HG03045 (cell line): ENCODE data around the gene ROBO1.
"Not testable (repeated sequence)": the region's sequence is repeated elsewhere in the genome, so short reads cannot be mapped to it uniquely, and the experiment has no call there.

Source experiments
- ATAC-seq: cut with Tn5 transposase; IDR thresholded peaks from one replicate; pipeline ENCODE4 v1.9.1; 2021; ENCODE audit warnings: mild to moderate bottlenecking, moderate library complexity; ENCODE audit not compliant: unreplicated experiment

Gene ROBO1

DNA sequence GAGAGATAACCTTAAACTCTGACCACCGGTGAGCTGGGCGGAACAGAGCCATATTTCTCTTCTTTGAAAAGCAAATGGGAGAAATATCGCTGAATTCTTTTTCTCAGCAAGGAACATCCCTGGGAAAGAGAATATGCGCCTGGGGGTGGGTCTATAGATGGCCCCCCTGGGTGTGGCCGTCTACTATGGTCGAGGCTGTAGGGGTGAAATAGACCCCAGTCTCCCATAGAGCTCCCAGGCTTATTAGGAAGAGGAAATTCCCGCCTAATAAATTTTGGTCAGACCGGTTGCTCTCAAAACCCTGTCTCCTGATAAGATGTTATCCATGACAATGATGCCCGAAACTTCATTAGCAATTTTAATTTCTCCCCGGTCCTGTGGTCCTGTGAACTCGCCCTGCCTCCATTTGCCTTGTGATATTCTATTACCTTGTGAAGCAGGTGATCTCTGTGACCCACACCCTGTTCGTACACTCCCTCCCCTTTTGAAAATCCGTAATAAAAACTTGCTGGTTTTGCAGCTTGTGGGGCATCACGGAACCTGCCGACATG, 441.9 kb downstream of the ROBO1 start:
- ATAC-seq: not testable (repeated sequence)

DNA sequence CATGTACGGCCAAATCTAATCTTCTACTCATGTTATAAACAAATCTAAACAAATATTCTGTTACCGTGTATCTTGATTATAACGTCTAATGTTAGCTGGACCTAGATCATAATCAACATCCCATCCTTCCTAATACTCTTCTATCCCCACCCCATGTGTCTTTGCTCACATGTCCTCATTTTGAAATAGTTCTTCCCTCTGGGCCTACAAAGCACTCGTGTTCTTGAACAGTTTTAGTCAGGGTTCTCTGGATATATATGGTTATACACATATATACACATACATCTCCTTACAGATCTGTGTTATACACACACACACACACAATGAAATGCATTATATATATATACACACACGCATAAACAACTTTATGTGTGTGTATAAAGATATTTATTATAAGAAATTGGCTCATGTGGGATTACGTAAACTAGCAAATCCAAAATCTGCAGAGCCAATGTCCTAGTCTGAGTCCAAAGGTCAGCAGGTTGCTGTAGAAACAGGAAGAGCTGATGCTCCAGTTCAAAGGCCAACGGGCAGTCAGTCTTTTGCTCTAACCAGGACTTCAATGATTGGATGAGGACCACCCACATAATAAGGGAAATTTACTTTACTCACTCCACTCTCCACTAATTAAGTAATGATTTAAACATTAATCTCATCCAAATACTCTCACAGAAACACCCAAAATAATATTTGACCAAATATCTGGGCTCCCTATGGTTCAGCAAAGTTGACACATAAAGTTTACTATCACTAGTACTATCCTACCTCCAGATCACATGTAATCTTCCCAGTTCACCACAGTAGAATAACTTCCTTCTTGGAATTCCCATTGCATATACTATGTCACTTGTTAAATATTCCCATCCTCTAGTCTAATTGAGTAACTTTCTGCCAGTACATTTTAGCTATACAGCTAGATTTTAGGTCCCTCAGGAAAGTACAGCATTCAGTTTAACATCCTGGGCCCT, 450.0 kb downstream of the ROBO1 start:
- no peak for ATAC-seq

DNA sequence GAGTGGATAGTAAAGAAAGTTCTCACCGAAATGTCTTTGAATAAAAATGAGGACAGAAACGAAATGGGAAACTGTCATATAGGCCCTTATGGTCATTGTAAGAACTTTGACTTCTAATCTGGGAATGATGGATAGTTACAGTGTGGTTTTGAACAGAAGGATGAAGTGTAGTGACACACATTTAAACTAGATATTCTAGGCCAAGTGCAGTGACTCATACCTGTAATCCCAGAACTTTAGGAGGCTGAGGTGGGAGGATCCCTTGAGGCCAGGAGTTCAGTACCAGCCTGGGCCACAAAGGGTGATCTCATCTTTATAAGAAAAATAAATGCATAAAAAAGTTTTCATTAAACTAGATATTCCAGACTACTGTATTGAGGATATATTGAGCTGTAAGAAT, 452.8 kb downstream of the ROBO1 start:
- ATAC-seq: no peak

DNA sequence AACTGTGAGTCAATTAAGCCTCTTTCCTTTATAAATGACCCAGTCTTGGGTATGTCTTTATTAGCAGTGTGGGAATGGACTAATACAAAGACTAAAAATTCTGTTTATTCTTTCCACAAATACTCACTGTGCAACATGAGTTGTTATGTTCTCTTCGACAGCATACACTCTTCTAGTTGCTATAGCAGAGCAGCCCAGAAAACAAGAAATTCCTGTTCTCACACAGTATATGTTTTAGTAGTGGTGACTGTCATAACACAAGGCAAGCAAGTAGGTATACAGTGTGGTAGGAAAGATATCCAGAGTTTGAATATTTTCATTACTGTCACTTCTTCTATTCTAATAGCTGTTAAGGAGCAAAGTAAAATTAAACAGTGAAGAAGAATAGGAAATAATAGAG, 453.3 kb downstream of the ROBO1 start:
- no peak for ATAC-seq

DNA sequence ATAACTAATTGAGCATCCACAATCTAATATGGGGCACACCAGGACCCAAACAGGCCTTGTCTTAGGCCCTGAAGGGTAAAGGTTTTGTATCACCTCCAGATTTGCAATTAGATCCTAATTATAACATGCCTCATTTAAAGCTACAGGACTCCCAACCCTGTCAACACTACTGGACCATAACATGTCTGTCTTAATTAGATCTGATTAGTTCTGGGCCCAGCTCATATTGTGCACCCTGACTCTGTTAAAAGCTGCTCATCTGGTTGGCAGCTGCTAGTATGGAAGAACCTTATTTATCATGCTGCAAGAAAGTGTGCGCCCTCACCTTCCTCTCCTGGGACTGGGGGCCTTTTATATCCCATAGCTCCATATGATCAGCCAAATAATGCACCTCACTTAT, 457.8 kb downstream of the ROBO1 start:
- ATAC-seq: no peak

DNA sequence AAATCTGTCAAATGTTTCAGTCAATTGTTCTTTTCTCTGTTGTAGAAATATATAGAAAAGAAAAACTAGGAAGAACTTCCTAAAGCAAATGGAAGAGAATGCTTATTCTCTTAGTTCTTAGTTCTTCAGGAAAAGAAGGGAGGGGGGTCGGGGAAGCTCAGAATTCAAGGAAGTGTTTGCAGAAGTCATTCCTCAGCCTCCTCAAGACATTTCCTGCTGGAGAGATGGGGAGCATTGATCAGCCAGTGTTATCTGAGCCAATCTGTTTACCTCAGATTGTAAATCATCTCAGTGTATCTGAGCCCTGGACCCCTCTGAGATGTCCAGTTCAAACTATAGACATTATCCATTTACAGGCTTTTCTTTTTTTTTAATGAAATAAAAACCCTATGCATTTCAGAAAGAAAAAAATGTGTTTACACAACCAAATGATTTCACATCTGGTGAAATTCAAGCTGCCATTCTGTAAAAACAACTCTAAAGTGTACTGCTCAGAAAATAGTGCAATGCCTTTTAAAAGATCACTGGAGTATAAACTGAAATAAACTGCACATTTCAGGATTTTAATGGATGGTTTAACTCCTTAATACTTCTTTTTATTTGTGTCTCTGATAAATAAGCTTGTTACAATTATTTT, 460.7 kb downstream of the ROBO1 start:
- no peak for ATAC-seq

DNA sequence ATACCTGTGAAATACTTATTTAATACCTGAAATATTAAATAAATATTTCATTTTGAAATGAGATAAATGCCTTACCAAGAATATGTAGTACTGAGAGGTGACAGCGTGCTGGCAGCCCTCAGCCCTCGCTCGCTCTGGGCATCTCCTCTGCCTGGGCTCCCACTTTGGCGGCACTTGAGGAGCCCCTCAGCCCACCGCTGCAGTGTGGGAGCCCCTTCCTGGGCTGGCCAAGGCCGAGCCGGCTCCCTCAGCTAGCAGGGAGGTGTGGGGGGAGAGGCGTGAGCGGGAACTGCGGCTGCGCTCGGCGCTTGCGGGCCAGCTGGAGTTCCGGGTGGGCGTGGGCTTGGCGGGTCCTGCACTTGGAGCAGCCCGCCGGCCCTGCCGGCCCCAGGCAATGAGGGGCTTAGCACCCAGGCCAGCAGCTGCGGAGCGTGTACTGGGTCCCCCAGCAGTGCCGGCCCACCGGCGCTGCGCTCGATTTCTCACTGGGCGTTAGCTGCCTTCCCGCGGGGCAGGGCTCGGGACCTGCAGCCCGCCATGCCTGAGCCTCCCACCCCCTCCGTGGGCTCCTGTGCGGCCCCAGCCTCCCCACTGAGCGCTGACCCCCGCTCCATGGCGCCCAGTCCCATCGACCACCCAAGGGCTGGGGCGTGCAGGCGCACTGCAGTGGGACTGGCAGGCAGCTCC, 467.7 kb downstream of the ROBO1 start:
- not testable (repeated sequence) for ATAC-seq

DNA sequence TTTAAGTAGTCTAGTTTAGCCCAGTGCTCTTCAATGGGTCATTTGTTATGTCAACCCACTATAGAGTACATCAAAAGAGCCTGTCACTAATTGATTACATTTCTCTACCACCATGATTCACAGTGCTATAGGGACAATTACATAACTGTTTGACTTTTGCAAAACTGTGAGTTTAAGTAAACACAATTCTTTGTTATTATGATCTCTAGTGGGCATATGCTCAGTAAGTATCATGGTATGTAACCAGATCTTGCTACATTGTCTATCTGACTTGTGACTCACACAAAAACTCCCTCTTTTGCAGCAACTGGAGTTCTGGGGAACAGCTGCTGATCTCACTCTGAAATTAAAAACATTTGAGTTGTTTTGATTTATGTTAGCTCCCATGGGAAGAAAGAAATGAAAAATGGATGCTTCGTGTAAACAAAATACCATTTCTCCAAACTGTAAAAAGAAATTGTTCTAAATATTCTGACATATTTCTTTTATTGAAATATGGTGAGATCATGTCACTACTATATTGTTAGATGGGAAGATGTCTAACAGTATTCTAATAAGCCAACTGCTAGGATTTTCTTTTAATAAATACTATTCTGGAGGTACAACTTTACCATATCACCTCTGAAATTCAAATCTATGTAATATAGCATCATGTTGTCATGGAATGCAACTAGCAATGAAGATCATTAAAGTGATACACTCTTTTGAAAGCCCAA, 470.4 kb downstream of the ROBO1 start:
- no peak for ATAC-seq

DNA sequence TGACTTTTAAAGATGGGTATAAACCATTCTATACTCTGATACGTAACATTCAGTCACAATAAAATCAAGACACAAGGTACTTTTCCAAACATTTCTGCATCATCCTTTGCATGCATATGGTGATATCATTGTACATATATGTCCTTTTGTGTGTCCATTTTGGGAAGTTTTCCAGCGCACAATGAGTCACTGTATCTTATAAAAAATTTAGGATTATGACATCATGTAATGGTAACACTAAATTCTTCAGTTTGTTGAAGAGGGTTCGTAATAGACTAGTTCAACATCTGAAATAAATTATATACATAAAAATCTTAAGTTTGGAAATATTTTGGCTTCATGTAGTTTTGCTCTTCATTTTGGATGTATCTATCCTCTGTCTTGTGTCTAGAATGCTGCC, 480.9 kb downstream of the ROBO1 start:
- ATAC-seq: no peak

DNA sequence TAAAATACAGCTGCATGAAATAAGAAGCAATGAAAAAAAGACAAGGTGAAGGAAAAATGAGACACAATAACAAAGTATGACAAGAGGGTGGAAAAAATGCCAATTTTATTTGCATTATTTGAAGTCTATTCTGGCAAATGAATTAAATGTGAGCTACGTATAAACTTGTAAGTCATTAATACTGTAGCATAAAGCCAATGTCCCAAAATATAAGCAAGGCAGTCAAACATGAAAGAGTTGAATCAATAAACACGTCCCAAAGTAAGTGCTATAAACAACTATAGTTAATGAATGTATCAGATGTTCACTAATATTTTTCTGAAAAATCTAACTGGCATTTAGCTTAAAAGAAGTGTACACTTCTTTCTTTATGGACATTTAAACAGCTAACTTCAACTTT, 481.9 kb downstream of the ROBO1 start:
- no peak for ATAC-seq

DNA sequence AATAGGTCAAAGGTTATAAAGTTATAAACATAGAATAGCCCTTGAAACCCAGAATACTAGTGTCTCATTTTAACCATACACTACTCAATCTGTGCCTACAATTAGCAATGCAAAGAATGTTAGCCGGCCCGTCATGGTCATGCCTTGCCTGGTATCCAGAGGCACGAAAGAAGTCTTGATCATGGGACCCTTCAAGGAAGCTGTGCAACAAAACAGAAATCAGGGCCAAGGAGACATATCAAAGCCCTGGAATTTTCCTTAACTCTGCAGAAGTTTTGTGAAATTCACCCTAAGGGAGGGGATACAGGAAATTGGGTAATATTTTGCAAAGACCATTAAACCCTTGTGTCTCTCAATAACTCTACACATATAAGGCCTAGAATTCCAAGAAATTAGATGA, 482.4 kb downstream of the ROBO1 start:
- ATAC-seq: no peak

DNA sequence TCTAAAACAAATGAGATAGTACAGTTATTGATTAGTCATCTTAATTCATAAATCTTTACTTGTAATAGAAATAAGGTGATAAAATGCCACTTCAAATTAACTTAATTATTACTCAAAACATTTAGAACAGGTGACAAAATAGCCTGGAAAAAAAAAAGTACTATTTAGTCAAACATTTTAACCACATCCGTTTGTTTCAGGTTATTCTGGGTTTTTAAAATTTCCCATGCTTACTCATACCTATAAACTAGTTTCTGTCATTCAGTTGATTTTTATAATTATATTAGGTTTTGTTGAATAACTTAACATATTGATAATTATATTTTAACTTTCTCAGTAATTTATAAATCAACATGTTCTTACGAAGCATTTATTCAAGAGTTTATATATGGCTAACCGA, 483.0 kb downstream of the ROBO1 start:
- no peak for ATAC-seq

DNA sequence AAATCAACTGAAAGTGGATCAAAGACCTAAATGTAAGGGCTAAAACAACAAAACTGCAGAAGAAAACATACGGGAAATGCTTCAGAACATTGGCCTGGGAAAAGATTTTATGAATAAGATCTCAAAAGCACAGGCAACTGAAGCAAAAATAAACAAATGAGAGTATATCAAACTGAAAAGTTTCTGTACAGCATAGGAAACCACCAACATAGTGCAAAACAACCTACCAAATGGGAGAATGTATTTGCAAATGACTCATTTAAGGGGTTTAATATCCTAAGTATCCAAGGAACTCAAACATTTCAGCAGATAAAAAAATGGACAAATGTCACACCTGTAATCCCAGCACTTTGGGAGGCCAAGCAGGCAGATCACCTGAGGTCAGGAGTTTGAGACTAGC, 489.1 kb downstream of the ROBO1 start:
- no peak for ATAC-seq

DNA sequence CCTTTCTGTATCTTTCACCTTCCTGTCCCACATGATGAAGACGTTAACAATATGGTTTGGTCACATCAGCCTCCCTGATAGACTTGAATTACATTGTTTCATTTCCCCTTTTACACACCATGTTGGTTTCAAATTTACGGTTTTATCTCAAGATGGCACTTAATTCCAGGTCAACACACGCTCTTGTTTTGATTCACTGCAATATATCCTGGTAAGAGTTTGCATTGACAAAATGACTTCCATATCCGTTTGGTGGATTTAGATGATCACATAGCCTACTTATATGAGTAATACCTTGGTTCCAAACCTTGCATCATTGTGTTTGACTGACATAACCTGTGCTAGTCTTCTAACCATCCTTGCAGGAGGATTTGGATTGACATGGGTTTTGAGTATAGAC, 499.4 kb downstream of the ROBO1 start:
- no peak for ATAC-seq

DNA sequence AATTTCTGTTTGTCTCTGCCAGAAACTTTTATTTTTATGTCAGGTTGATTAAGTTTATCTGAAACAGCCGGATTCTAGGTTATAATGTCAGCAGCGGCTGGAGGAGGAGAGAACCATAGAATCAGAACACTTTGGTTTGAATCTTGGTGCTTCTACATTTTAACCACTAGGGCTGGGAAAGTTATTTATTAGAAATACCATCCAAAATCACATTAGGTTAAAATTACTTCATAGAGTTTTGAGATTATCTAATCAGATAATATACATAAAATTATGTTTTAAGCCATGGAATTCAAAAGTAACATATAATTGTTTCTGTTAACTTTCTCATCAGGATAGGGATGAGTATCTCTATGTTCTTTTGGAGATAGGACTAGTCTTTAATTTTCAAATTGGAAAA, 502.9 kb downstream of the ROBO1 start:
- no peak for ATAC-seq

DNA sequence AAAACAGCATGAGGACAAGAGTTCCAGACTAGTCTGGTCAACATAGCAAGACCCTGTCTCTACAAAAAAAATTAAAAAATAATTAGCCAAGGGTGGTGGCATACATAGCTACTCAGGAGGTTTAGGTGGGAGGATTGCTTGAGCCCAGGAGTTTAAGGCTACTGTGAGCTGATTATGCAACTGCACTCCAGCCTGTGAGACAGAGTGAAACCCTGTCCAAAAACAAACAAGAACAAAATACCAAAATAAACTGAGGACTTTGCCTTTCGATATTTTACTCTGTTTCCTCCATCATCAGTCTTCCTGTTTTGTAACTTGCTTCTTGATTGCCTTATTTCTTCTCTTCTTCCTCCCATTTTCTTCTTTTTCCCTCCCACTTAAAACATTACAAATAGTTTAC, 504.4 kb downstream of the ROBO1 start:
- ATAC-seq: no peak

DNA sequence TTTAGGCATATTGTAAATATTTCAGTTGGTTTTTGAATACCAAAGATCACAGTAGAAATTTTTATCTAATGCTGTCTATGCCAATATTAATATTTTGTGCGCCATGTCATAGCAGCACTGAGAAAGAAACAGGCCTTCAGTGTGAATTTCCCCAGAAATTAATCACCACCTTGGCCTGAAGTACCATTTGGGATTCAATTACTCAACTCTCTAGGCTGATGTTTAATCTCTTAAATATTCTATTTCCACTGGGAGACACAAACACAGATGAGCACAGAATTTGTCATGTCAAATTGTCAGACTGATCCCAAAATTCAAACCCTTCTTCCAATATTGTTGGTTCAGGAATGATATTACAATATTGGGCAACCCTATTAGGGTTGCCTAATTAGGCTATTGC, 509.3 kb downstream of the ROBO1 start:
- no peak for ATAC-seq

DNA sequence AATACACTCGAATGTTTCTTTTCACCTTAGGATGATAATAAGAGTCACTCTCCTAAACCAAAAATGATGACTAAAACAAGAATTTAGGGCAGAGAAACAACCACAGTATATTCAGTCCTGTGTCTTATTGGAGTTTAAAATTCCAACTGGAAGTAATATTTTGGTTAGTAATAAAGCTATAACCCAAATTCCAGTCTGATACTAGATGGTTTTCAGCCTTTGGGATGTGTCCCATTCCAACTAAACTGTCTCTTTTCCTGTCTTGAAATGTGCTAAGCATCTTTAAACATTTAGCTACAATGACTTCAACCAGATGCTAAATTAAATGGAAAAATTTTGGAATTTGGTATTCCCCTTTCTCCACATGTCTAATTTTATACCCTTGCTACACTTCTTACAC, 510.0 kb downstream of the ROBO1 start:
- no peak for ATAC-seq

DNA sequence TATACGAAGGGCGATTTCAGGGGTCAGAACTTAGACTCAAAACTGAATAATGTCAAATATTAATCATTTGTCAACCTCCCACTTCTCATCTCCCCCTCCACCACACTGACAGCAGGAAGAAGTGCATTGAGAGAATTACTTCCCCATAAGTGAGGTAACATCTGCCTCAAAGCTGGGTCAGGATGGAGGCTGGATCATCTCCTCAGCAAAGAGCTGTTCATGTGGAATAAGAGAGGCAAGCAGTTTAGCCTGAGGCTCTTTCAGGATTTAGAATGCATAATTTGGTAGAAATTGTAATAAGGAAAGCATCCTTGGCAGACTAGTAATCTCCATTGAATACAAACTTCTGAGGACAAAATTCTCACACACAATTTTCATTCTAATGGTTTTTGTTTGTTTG, 512.1 kb downstream of the ROBO1 start:
- no peak for ATAC-seq

DNA sequence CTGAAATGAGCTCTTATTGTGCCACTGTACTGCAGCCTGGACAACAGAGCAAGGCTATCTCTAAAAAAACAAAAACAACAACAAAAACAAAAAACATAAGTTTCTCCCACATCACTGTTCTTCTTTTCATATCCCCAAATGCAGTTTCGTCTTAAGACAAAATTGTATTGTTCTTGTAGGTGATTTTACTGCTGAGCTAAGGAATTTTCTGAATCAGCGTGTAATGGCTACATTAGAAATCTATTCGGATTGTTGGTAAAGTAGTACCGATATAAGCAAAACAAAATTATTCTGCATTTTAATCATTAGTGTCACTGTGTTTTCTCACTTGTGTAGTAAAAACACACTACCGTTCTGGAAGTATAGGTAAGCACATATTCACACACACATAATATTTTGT, 512.5 kb downstream of the ROBO1 start:
- ATAC-seq: no peak

DNA sequence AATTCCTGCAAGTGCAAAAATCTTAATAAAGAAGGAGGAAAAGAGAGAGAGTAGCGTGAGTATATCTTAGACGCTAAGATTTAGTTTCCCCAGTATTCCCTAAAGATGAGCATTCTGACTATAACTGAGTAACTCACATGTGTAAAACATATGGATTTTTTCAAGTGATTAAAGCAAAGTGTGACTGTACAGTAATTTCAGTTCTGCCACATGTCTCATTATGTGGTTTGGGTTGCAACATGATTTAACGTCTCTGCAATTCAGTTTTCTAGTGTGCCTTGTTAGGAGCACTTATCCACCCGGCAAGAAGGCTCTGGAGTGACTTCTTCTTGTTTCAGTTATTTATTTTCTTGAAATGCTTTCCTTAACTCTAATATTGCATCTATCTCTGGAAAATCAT, 514.1 kb downstream of the ROBO1 start:
- no peak for ATAC-seq
